H1 (cell line): ENCODE results near the gene CTIF. TPM values are rescaled to one million over a fixed set of nuclear protein-coding genes. Genes with fewer than 3 reads are reported as not detected.

Experiments used
- CTCF ChIA-PET: fragments of 300-600 bp; sonication (Branson Sonifier 250); formaldehyde crosslinking; loops from one replicate; lab custom pipeline; 2021; ENCODE audit not compliant: partially characterized antibody; lab: Charles Lee
- POLR2A ChIA-PET: fragments of 300-600 bp; sonication (Branson Sonifier 250); formaldehyde crosslinking; loops from one replicate; lab custom pipeline; 2021; ENCODE audit warnings: inconsistent platforms; ENCODE audit not compliant: partially characterized antibody; lab: Charles Lee
- DNase-seq, 2 experiments: peaks; one replicate each; pipeline versions ENCODE4 v3.0.0 to v3.0.0-alpha.2; 2010 to 2022; ENCODE audit warnings: low spot score in 2 of 2, low read depth in 1 of 2, mixed read lengths in 1 of 2
- FAIRE-seq: peaks from 2 replicates; lab custom pipeline; 2011; peaks lifted over from hg19 to GRCh38; lab: Jason Lieb, UNC
- H2AFZ ChIP-seq: 2 replicates; pipeline ENCODE4 v1.8.1; 2012; ENCODE audit warnings: low read length, inconsistent platforms
- H2AK5ac ChIP-seq: 2 replicates; pipeline ENCODE4 v1.6.1; 2013; ENCODE audit warnings: low read depth, low read length
- H2BK120ac ChIP-seq: replicated peaks from 2 replicates; pipeline ENCODE3; 2013; ENCODE audit warnings: low read depth, low read length, inconsistent platforms
- H2BK12ac ChIP-seq: 2 replicates; pipeline ENCODE4 v1.6.1; 2013; ENCODE audit warnings: low read depth, low read length
- H2BK15ac ChIP-seq: 2 replicates; pipeline ENCODE4 v1.6.1; 2013; ENCODE audit warnings: low read length
- H2BK20ac ChIP-seq: 2 replicates; pipeline ENCODE4 v1.6.1; 2013; ENCODE audit warnings: low read length
- H2BK5ac ChIP-seq: 2 replicates; pipeline ENCODE4 v1.6.1; 2013; ENCODE audit warnings: low read depth, low read length
- H3K14ac ChIP-seq: 2 replicates; pipeline ENCODE4 v1.6.1; 2013; ENCODE audit warnings: inconsistent platforms; ENCODE audit not compliant: insufficient read length
- H3K18ac ChIP-seq: 2 replicates; pipeline ENCODE4 v1.6.1; 2013; ENCODE audit warnings: low read length; ENCODE audit errors: extremely low read depth
- H3K23ac ChIP-seq: 2 replicates; pipeline ENCODE4 v1.6.1; 2013; ENCODE audit warnings: inconsistent platforms; ENCODE audit not compliant: insufficient read length
- H3K23me2 ChIP-seq: 2 replicates; pipeline ENCODE4 v1.6.1; 2013; ENCODE audit warnings: low read depth, low read length
- H3K27ac ChIP-seq: 2 replicates; pipeline ENCODE4 v1.6.1; 2011; ENCODE audit warnings: low read depth, low read length, inconsistent platforms
- H3K27me3 ChIP-seq, 4 experiments: replicated peaks in 1 of 4; 1 replicate in 1 of 4; 2 replicates in 3 of 4; pipeline versions ENCODE4 v1.6.1 to v1.8.1; 2011 to 2013; ENCODE audit warnings: low read length in 3 of 4, mild to moderate bottlenecking in 3 of 4, inconsistent platforms in 2 of 4, mixed read lengths in 2 of 4, moderate library complexity in 1 of 4; ENCODE audit not compliant: control insufficient read depth in 3 of 4, insufficient read depth in 3 of 4; ENCODE audit errors: extremely low read depth in 1 of 4
- H3K36me3 ChIP-seq, 4 experiments: 2 replicates each; pipeline versions ENCODE4 v1.6.1 to v1.8.1; 2011 to 2013; ENCODE audit warnings: mild to moderate bottlenecking in 4 of 4, low read length in 3 of 4, moderate library complexity in 2 of 4, control low read depth in 1 of 4, inconsistent platforms in 1 of 4; ENCODE audit not compliant: insufficient read depth in 4 of 4, control insufficient read depth in 2 of 4
- H3K4ac ChIP-seq: replicated peaks from 2 replicates; pipeline ENCODE3; 2013; ENCODE audit warnings: low read length, low read depth, mixed read lengths, inconsistent platforms; ENCODE audit not compliant: insufficient read length
- H3K4me1 ChIP-seq, 4 experiments: replicated peaks in 1 of 4; 1 replicate in 1 of 4; 2 replicates in 3 of 4; pipeline versions ENCODE4 v1.6.1 to v1.8.1; 2011 to 2013; ENCODE audit warnings: low read length in 3 of 4, inconsistent platforms in 2 of 4, mixed read lengths in 1 of 4; ENCODE audit not compliant: insufficient read depth in 4 of 4, control insufficient read depth in 3 of 4
- H3K4me2 ChIP-seq, 2 experiments: 2 replicates each; pipeline versions ENCODE4 v1.6.1 to v1.8.1; 2011 to 2013; ENCODE audit warnings: low read depth in 2 of 2, low read length in 2 of 2, control low read depth in 1 of 2, inconsistent platforms in 1 of 2, mild to moderate bottlenecking in 1 of 2; ENCODE audit not compliant: insufficient read depth in 1 of 2
- H3K4me3 ChIP-seq, 4 experiments: fragments of 200-600, 300-600 bp in 1 of 4; sonication (generic), shearing (Covaris generic), sonication (Bioruptor Twin) in 1 of 4; 2 replicates each; pipeline versions ENCODE4 v1.5.1 to v1.8.1; 2011 to 2016; ENCODE audit warnings: low read length in 4 of 4, low read depth in 3 of 4, control low read depth in 2 of 4, inconsistent platforms in 2 of 4, mild to moderate bottlenecking in 2 of 4, mixed read lengths in 1 of 4, moderate library complexity in 1 of 4; ENCODE audit not compliant: insufficient read depth in 2 of 4; ENCODE audit errors: extremely low read depth in 1 of 4
- H3K56ac ChIP-seq: replicated peaks from 2 replicates; pipeline ENCODE3; 2013; ENCODE audit warnings: low read depth, mild to moderate bottlenecking, mixed read lengths, low read length, inconsistent platforms; ENCODE audit not compliant: insufficient read length
- H3K79me1 ChIP-seq: 2 replicates; pipeline ENCODE4 v1.6.1; 2013; ENCODE audit warnings: low read depth, low read length, control low read depth
- H3K79me2 ChIP-seq, 2 experiments: 2 replicates each; pipeline versions ENCODE4 v1.6.1 to v1.8.1; 2012 to 2013; ENCODE audit warnings: low read length in 2 of 2, mild to moderate bottlenecking in 2 of 2, inconsistent platforms in 1 of 2; ENCODE audit not compliant: insufficient read depth in 2 of 2, control insufficient read depth in 1 of 2
- H3K9ac ChIP-seq, 4 experiments: replicated peaks in 1 of 4; 1 replicate in 1 of 4; 2 replicates in 3 of 4; pipeline versions ENCODE4 v1.6.1 to v1.8.1; 2011 to 2013; ENCODE audit warnings: low read depth in 3 of 4, low read length in 3 of 4, control low read depth in 2 of 4, mild to moderate bottlenecking in 2 of 4, moderate library complexity in 2 of 4, inconsistent platforms in 1 of 4; ENCODE audit errors: extremely low read depth in 1 of 4
- H3K9me3 ChIP-seq, 2 experiments: 2 replicates each; pipeline versions ENCODE4 v1.6.1 to v1.8.1; 2012 to 2013; ENCODE audit warnings: mild to moderate bottlenecking in 2 of 2, moderate library complexity in 2 of 2, control low read depth in 1 of 2, inconsistent platforms in 1 of 2, low read depth in 1 of 2, low read length in 1 of 2, mixed read lengths in 1 of 2; ENCODE audit not compliant: insufficient read depth in 2 of 2
- H4K20me1 ChIP-seq, 2 experiments: replicated peaks in 1 of 2; 2 replicates each; pipeline versions ENCODE3 to v1.8.1; 2011 to 2013; ENCODE audit warnings: inconsistent platforms in 2 of 2, low read length in 2 of 2, mild to moderate bottlenecking in 1 of 2; ENCODE audit not compliant: insufficient read depth in 2 of 2, control insufficient read depth in 1 of 2
- H4K5ac ChIP-seq: 2 replicates; pipeline ENCODE4 v1.6.1; 2013; ENCODE audit warnings: low read length, low read depth, mixed read lengths, inconsistent platforms; ENCODE audit not compliant: insufficient read length
- H4K8ac ChIP-seq: 2 replicates; pipeline ENCODE4 v1.8.0; 2013; ENCODE audit warnings: mild to moderate bottlenecking, moderate library complexity, low read length, inconsistent platforms; ENCODE audit not compliant: insufficient read depth; ENCODE audit errors: extremely low read depth
- H4K91ac ChIP-seq: replicated peaks from 2 replicates; pipeline ENCODE3; 2013; ENCODE audit warnings: low read length, mixed read lengths, inconsistent platforms; ENCODE audit not compliant: insufficient read length
- HDAC6 ChIP-seq: IDR thresholded peaks from one replicate; pipeline ENCODE4 v1.7.1; 2012; ENCODE audit warnings: low read depth, mild to moderate bottlenecking, inconsistent platforms, low read length, moderate library complexity
- WGBS, 2 experiments: shearing (Covaris generic) in 1 of 2; methylation state at CpG; one replicate each; pipeline versions ENCODE4 v1.1.6 to v1.1.7; 2013 to 2015; ENCODE audit warnings: low lambda C conversion rate in 2 of 2, mixed read lengths in 2 of 2, inconsistent platforms in 1 of 2, low coverage in 1 of 2, missing lambda C conversion rate in 1 of 2; ENCODE audit not compliant: insufficient replicate concordance in 2 of 2, insufficient coverage in 1 of 2, insufficient read length in 1 of 2; ENCODE audit errors: extremely low coverage in 1 of 2, missing lambda C conversion rate in 1 of 2; 5-methylcytosine and 5-hydroxymethylcytosine counted together
- polyA plus RNA-seq, 7 experiments: library from polyadenylated mRNA; depleted of rRNA in 3 of 7; stranded (reverse) in 5 of 7; unstranded in 2 of 7; fragments of >200 nt in 5 of 7; fragments of 200-250 nt in 2 of 7; gene quantifications; 1 replicate in 5 of 7; 2 replicates in 1 of 7; 4 replicates in 1 of 7; pipeline versions ENCODE4 v1.2.1 to v1.2.3, GENCODE V29; 2011 to 2013; ENCODE audit warnings: missing spikeins in 2 of 7, mixed read lengths in 2 of 7
- total RNA-seq: library from RNA; stranded (reverse); fragmentation: NEBNext Ultra II Directional; extraction: Animal tissue kit (Norgen Biotek cat#: 25700); gene quantifications from 2 replicates; pipeline ENCODE4 v1.2.1, GENCODE V29; 2021

Gene CTIF
- total and polyA plus RNA-seq, 2 of the 8 experiments (the other 6 are each of a cell fraction or from before 2014, with no cell fraction given), result 9.0 to 17.8 TPM

GRCh38 chr18:48659188-48660009 lies 120.6 kb downstream of the CTIF start:
- no peaks in the 10 kb centered on the region; a peak in 1 of 8 replicates for H3K36me3 ChIP-seq
- H4K8ac ChIP-seq, result no peak overlapping the region
- no peak overlapping the region for H4K91ac ChIP-seq
- H4K20me1 ChIP-seq, result peaks cover 0 to 8% of the 10 kb centered on the region in 2 experiments
- H2AFZ ChIP-seq, result no peak overlapping the region
- H3K18ac ChIP-seq, result no peak overlapping the region
- DNase-seq (no peak), FAIRE-seq (no peak)
- peaks cover 4% of the 10 kb centered on the region for H3K23me2 ChIP-seq
- no peak overlapping the region; the same call in 1 of the 2 replicates for H3K27ac ChIP-seq
- H2AK5ac ChIP-seq, result no peak overlapping the region
- H3K56ac ChIP-seq, result no peak overlapping the region
- CTCF ChIA-PET, result interaction anchor here (0.7 to 1.6 kb wide), 9 partner anchors 14 to 184 kb away, joined by 3 to 5 read pairs (median 3); no protein-coding TSS in a partner anchor
- H2BK20ac ChIP-seq, result no peak overlapping the region
- H3K79me1 ChIP-seq, result no peaks in the 10 kb centered on the region; the same call in 1 of the 2 replicates
- no peak overlapping the region for H2BK12ac ChIP-seq
- H3K23ac ChIP-seq, result no peak overlapping the region
- POLR2A ChIA-PET, result interaction anchor here (0.6 kb wide), 1 partner anchor 278 kb away, joined by 3 read pairs; no protein-coding TSS in a partner anchor
- no peak overlapping the region for H2BK5ac ChIP-seq
- WGBS, 2 experiments, result 89% methylated on average over 18 of the region's 19 CpGs; no CpG with 5 or more reads in 1 of the 2 experiments
- no peak overlapping the region for H3K9ac ChIP-seq
- no peak overlapping the region for H3K14ac ChIP-seq
- no peak overlapping the region for H3K4me3 ChIP-seq
- peaks cover 0 to 5% of the 10 kb centered on the region in 2 experiments; a peak in 1 of 4 replicates for H3K79me2 ChIP-seq
- peaks cover 0 to 10% (median 5%) of the 10 kb centered on the region in 4 experiments; a peak in 5 of 7 replicates for H3K4me1 ChIP-seq
- H3K27me3 ChIP-seq, result no peaks in the 10 kb centered on the region
- no peak overlapping the region for H4K5ac ChIP-seq
- peaks cover 4 to 5% of the 10 kb centered on the region in 2 experiments; a peak in 3 of 4 replicates for H3K9me3 ChIP-seq
- H2BK15ac ChIP-seq, result no peak overlapping the region
- H3K4me2 ChIP-seq, result no peak overlapping the region
- H2BK120ac ChIP-seq, result no peak overlapping the region
- no peak overlapping the region for H3K4ac ChIP-seq
- TF ChIP-seq HDAC6, result no peak
